GM12875 (cell line): ENCODE data around the gene HRC.
"Not testable (repeated sequence)": the region's sequence is repeated elsewhere in the genome, so short reads cannot be mapped to it uniquely, and the experiment has no call there.

Experiments used
- H3K4me3 ChIP-seq: one replicate; pipeline ENCODE4 v1.5.1; 2011; ENCODE audit warnings: low read depth, low read length, control low read depth
- CTCF ChIP-seq: IDR thresholded peaks from 2 replicates; pipeline ENCODE4 v1.5.1; 2011; ENCODE audit warnings: low read depth, mild to moderate bottlenecking, control low read depth, inconsistent platforms, low read length, moderate library complexity, borderline replicate concordance; ENCODE audit not compliant: insufficient read depth

Gene HRC

GRCh38 chr19:49190781-49191180, 35.6 kb upstream of the HRC start:
- no peak overlapping the region for H3K4me3 ChIP-seq

GRCh38 chr19:49189259-49189658, 34.1 kb upstream of the HRC start:
- no peak for TF ChIP-seq CTCF
- no peak overlapping the region for H3K4me3 ChIP-seq

More at GRCh38 chr19:49190781-49191180, 35.6 kb upstream of the HRC start:
- no peak for TF ChIP-seq CTCF

DNA sequence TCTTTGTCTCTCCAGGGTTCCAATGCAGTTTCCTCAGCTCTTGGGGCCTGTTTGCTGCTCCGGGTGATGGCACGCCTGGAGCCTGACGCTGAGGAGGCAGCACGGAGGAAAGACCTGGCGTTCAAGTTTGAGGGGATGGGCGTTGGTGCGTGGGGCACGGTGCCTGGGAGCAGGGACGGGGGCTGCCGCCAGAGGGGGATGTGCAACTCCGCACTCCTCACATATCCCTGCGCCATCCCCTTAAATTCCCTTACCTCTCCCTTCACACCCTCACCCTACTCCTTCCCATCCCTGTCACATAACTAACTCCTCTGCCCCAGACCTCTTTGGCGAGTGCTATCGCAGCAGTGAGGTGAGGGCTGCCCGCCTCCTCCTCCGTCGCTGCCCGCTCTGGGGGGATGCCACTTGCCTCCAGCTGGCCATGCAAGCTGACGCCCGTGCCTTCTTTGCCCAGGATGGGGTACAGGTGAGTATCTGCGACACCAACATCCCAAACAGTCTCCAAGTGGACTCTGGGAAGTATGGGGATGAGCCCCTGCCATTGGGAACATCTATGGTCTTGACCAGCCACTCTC, 33.5 kb upstream of the HRC start:
- H3K4me3 ChIP-seq: no peak overlapping the region
- no peak for TF ChIP-seq CTCF

- H3K4me3 ChIP-seq: no peak overlapping the region
- no peak for TF ChIP-seq CTCF
These were observed 30.9 kb upstream of the HRC start for GRCh38 chr19:49186108-49186507.

- no peak overlapping the region for H3K4me3 ChIP-seq
- TF ChIP-seq CTCF: no peak
These were observed 27.7 kb upstream of the HRC start for GRCh38 chr19:49182848-49183375.

- not testable (repeated sequence) for H3K4me3 ChIP-seq
These were observed 27.0 kb upstream of the HRC start for GRCh38 chr19:49182010-49182847.

GRCh38 chr19:49180659-49181058, 25.5 kb upstream of the HRC start:
- H3K4me3 ChIP-seq: no peak overlapping the region
- TF ChIP-seq CTCF: no peak
